Subcutaneous adipose tissue (tissue), 4 donors: ENCODE data around the gene WNT5A. TPM values are rescaled to one million over a fixed set of nuclear protein-coding genes. Genes with fewer than 3 reads are reported as not detected.

Experiments
- total RNA-seq, 4 donors: library from RNA; depleted of rRNA; stranded (reverse); fragments of >200 nt; gene quantifications; one replicate each; pipeline ENCODE4 v1.1.0, GENCODE V29; 2016
- TF ChIP-seq, protein P1 (sequence below): fragments of 450-650 bp; IDR thresholded peaks from one replicate; pipeline ENCODE4 v1.5.1; 2016; ENCODE audit warnings: low read depth, mild to moderate bottlenecking, control low read depth, antibody characterized with exemption, moderate library complexity

WNT5A gene
- total RNA-seq, 4 donors from 2014 or later, result 0.51 to 5.3 (median 1.1) TPM

DNA sequence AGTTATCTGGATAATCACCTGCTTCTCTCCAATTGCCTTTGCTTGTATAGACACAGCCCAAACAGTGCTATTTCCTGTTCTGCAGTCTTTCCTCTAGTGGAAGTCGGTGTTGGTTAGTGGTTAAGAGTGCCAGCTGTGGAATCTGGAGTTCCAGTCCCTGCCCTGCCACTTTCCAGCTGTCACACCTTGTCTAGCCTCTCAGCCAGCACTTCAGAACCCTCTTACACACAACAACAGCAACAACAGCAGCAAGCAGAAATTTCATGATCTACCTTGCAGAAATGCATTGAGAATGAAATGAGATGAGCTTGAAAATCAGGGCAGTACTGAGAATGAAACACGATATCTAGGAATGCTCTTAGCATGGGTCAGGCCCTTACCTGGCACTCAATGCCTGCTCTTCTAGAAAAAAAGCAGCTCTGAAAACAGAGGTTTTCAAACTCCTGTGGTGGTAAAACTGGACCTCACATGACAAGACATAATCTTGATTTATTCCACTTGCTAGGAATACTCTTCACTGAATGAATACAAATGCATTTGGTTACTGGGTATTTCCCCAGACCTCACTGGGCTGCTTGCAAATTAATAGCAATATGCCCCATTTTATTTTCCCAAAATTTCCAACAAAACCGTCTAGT, 3.3 kb upstream of the WNT5A start:
- TF ChIP-seq, protein P1, sequence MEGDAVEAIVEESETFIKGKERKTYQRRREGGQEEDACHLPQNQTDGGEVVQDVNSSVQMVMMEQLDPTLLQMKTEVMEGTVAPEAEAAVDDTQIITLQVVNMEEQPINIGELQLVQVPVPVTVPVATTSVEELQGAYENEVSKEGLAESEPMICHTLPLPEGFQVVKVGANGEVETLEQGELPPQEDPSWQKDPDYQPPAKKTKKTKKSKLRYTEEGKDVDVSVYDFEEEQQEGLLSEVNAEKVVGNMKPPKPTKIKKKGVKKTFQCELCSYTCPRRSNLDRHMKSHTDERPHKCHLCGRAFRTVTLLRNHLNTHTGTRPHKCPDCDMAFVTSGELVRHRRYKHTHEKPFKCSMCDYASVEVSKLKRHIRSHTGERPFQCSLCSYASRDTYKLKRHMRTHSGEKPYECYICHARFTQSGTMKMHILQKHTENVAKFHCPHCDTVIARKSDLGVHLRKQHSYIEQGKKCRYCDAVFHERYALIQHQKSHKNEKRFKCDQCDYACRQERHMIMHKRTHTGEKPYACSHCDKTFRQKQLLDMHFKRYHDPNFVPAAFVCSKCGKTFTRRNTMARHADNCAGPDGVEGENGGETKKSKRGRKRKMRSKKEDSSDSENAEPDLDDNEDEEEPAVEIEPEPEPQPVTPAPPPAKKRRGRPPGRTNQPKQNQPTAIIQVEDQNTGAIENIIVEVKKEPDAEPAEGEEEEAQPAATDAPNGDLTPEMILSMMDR, result no peak

DNA sequence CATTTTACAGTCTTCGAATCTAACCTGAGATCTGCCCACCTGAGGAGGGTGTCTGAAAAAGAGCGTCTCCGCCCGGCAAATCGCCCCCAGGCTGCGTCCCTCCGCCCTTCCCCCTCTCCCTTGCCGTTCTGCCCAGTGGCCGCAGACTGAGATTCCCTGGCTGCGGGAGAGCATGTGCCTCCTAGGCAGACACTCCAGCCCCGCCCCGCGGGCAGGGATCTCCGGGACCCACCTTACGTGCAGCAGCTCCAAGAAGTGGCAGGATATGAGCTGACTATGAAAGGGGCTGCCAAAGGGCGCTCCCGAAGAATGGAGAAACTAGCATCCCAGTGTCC, 2.7 kb upstream of the WNT5A start:
- TF ChIP-seq, protein P1, result no peak

DNA sequence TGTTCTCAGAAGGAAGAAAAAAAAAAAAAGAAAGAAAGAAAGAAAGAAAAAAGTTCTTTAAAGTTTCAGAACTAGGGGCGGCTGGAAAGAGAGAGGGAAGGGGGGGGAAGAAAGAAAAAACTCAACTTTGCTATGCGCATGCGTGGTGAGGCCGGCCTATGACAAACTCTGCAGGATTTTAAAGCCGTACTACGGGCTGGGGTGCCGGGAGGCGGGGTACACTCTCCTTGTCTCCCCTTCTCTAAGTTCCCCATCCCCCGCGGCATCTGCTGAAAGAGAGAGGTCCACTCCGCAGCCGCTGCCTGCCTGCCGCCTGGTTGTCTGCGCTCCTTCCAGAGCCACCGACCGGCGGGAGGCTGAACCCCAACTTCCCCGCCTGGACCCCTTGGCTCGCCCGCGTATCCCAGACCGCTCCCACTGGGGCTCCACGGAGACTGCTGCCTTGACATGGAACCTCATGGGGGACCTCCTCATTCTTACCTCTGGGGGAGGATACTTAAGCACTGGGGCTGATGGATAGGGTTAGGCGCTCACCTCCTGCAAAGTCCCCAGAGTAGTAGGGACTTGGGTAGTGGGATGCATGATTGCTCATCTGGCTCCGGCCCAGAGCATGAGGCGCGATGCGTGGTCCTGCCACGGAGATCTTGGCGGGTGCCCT, 1.4 kb upstream of the WNT5A start:
- TF ChIP-seq, protein P1, result no peak

DNA sequence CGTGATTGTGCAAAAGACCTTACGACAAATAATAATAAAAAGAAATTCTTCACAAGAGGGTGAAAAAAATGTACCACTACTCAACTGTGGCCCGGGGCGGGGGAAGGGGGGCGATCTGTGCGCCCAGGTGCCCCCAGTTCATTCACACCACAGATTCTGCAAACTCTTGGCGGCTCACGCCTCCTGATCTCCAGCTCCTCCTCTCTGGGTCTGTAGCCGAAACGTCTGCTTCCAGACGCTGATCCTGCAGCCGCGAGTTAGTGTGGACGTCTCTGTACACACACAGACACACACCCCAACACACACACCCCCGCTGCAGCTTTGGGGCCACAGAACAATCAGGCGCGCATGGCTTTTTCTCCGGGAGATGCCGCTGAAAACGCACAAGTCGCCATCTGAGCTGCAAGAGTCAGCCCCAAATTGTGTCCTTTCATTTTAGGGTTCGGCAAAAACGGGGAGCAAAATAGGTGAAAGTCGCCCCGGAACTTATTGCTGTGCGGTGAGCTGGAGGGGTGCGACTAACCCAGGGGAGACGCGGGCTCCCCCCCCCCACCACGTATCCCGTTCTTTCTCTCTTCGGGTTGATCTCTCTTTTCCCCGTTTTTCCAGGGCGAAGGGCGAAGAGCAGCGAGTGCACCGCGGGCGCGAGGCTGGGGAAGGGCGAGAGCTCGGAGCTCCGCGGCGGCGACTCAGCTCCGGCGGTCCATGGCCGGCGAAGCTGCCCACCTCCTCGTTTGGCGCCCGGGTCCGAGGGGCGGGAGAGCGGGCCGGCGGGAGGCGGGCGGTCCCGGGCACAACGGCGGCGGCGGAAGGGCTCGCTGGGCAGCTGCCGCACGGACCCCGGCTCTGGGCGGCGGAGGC, 505 bp upstream of the WNT5A start:
- TF ChIP-seq, protein P1, result no peak

- TF ChIP-seq, protein P1, result no peak
Observed at GRCh38 chr3:55486101-55486856, 827 bp downstream of the WNT5A start.

DNA sequence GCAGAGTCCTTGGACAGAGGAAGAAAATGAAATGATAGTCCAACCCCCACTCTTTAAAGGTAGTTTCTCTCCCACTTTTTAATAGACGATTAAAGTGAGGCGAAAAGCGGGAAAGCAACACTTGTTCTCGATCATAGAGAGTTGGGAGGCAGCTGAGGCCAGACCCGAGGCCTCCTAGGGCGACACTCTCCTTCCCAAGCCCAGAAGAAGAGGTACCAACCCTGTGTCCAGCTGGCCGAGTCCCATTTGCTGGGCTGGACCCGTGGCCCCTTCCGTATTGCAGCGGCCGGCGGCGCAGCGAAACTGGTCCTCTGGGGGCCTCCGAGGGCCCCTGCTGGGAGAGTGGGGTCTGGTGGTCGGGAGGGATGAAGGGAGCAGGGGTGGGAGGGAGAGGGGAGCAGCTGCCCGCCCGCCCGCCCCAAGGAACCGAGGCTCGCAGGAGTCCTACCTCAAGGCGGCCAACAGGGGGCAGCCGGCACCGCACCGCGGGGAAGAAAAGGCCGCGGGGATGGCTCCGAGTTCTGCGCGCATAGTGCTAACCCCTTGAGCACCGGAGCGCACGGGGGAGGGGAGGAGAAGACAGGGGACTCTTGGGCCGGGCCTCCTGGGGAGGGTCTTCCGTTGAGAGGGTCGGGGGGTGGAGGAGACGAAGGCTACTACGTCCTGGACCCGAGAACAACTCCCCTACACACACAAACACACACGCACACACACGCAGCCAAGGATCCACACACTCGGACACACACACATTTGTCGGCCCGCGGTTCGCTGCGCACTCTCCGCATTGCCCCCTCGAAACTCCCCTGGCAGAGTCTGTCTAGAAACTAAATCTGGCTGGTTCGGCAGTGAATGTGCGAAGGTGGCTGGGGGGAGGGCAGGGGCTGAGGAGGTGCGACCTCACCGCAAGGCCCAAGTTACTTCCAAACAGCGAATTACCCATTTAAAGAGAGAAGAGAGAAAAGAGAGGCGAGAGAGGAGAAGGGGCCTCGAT, 2.0 kb downstream of the WNT5A start:
- TF ChIP-seq, protein P1, result no peak
